ENCODE results near the gene LAMA5.

The LAMA5 gene

GRCh38 chr20:62367136-62367632 lies at the start of gene LAMA5:
Gene LAMA5 (minus strand): TSS chr20:62367312. CDS start chr20:62367245, 67 bp downstream.
- in situ Hi-C loops (cut with HindIII; ENCODE audit: low sequenced_read_pairs), result no loop called here

- in situ Hi-C loops (cut with HindIII; ENCODE audit: low sequenced_read_pairs), result no loop called here
Measured at GRCh38 chr20:62415354-62416111, 48.4 kb upstream of the LAMA5 start.

- in situ Hi-C loops (cut with HindIII; ENCODE audit: low sequenced_read_pairs), result no loop called here
Measured at GRCh38 chr20:62413896-62414481, 46.9 kb upstream of the LAMA5 start.

- in situ Hi-C loops (cut with HindIII; ENCODE audit: low sequenced_read_pairs), result no loop called here
Measured at GRCh38 chr20:62413025-62413570, 46.0 kb upstream of the LAMA5 start.

- in situ Hi-C loops (cut with HindIII; ENCODE audit: low sequenced_read_pairs), result no loop called here
Measured at GRCh38 chr20:62412194-62413024, 45.3 kb upstream of the LAMA5 start.

GRCh38 chr20:62411479-62412193 lies 44.5 kb upstream of the LAMA5 start:
- in situ Hi-C loops (cut with HindIII; ENCODE audit: low sequenced_read_pairs), result no loop called here

- in situ Hi-C loops (cut with HindIII; ENCODE audit: low sequenced_read_pairs), result no loop called here
Measured at GRCh38 chr20:62410746-62411478, 43.8 kb upstream of the LAMA5 start.

- in situ Hi-C loops (cut with HindIII; ENCODE audit: low sequenced_read_pairs), result no loop called here
Measured at GRCh38 chr20:62409931-62410745, 43.0 kb upstream of the LAMA5 start.

- in situ Hi-C loops (cut with HindIII; ENCODE audit: low sequenced_read_pairs), result no loop called here
Measured at GRCh38 chr20:62409086-62409853, 42.2 kb upstream of the LAMA5 start.

- in situ Hi-C loops (cut with HindIII; ENCODE audit: low sequenced_read_pairs), result no loop called here
Measured at GRCh38 chr20:62408640-62409039, 41.5 kb upstream of the LAMA5 start.

GRCh38 chr20:62408055-62408454 lies 40.9 kb upstream of the LAMA5 start:
- in situ Hi-C loops (cut with HindIII; ENCODE audit: low sequenced_read_pairs), result no loop called here

- in situ Hi-C loops (cut with HindIII; ENCODE audit: low sequenced_read_pairs), result no loop called here
Measured at GRCh38 chr20:62407221-62407992, 40.3 kb upstream of the LAMA5 start, which contains the start of gene CABLES2. Gene CABLES2 (minus strand): TSS chr20:62407285. CDS start chr20:62407276, 9 bp downstream.

GRCh38 chr20:62406635-62407176 lies 39.6 kb upstream of the LAMA5 start:
- in situ Hi-C loops (cut with HindIII; ENCODE audit: low sequenced_read_pairs), result no loop called here

GRCh38 chr20:62405981-62406513 lies 38.9 kb upstream of the LAMA5 start:
- in situ Hi-C loops (cut with HindIII; ENCODE audit: low sequenced_read_pairs), result no loop called here

- in situ Hi-C loops (cut with HindIII; ENCODE audit: low sequenced_read_pairs), result no loop called here
Measured at GRCh38 chr20:62405108-62405980, 38.2 kb upstream of the LAMA5 start.

- in situ Hi-C loops (cut with HindIII; ENCODE audit: low sequenced_read_pairs), result no loop called here
Measured at GRCh38 chr20:62404761-62405107, 37.6 kb upstream of the LAMA5 start.
